GM23248 (cell line): Measurements from ENCODE around the gene RBM15B.

Experiments
- EZH2 ChIP-seq: fragments of 200-600 bp; sonication (generic); IDR thresholded peaks from 2 replicates; pipeline ENCODE4 v1.6.1; 2018; ENCODE audit warnings: antibody characterized with exemption, mild to moderate bottlenecking; ENCODE audit not compliant: insufficient read depth, poor library complexity, severe bottlenecking
- EZH2phosphoT487 ChIP-seq: fragments of 200-600 bp; sonication (generic); IDR thresholded peaks from 2 replicates; pipeline ENCODE4 v1.6.1; 2018; ENCODE audit warnings: antibody characterized with exemption, moderate library complexity, mild to moderate bottlenecking, low read depth; ENCODE audit not compliant: insufficient read depth

DNA sequence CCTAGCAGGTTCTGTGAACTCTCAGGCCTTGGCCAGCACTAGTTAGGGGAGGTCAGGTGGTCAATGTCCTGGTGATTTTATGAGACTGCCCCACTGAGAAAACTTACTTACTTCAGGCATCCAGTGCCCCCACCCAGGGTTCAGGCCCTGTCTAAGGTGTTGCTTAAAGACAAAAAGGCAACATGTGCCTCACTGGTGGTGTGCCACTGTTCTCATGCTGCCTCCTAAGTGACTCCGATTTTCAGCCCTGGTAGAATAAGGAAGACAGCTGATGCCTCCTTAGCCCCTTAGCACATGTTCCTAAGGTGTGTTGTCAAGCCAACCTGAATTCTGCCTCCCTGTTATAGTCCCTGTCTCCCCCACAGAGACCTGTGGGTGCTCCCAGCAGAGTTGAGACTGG is 5.3 kb downstream of the RBM15B start:
- no peak for TF ChIP-seq EZH2
- TF ChIP-seq EZH2phosphoT487: no peak
